Liver (tissue), 9 donors: ENCODE measurements around the gene GRIN1. TPM values are rescaled to one million over a fixed set of nuclear protein-coding genes. Genes with fewer than 3 reads are reported as not detected.
A peak's percentile ranks its signal among the peaks of the same experiment; 100 is the strongest.

Source experiments
- DNase-seq: peaks from one replicate; pipeline ENCODE4 v3.0.0-alpha.2; 2017; ENCODE audit warnings: low spot score
- H3K27ac ChIP-seq, 2 donors: one replicate each; pipeline ENCODE4 v1.7.0; 2013; ENCODE audit warnings: inconsistent platforms in 2 of 2, low read length in 2 of 2, control low read depth in 1 of 2, low read depth in 1 of 2, mild to moderate bottlenecking in 1 of 2
- H3K27me3 ChIP-seq, 4 donors: one replicate each; pipeline versions ENCODE4 v1.6.1 to v1.7.0; 2013; ENCODE audit warnings: low read length in 3 of 4, inconsistent platforms in 1 of 4, mild to moderate bottlenecking in 1 of 4, moderate library complexity in 1 of 4; ENCODE audit not compliant: control insufficient read depth in 4 of 4, insufficient read depth in 4 of 4
- H3K36me3 ChIP-seq, 4 donors: one replicate each; pipeline versions ENCODE4 v1.6.1 to v1.7.0; 2013; ENCODE audit warnings: low read length in 3 of 4, mild to moderate bottlenecking in 3 of 4, low read depth in 1 of 4, moderate library complexity in 1 of 4; ENCODE audit not compliant: control insufficient read depth in 4 of 4, insufficient read depth in 3 of 4
- H3K4me1 ChIP-seq, 4 donors: one replicate each; pipeline versions ENCODE4 v1.6.1 to v1.7.0; 2013; ENCODE audit warnings: low read length in 3 of 4, mild to moderate bottlenecking in 3 of 4, moderate library complexity in 1 of 4; ENCODE audit not compliant: control insufficient read depth in 4 of 4, insufficient read depth in 4 of 4
- H3K4me3 ChIP-seq, 3 donors: one replicate each; pipeline versions ENCODE4 v1.6.1 to v1.7.0; 2013; ENCODE audit warnings: low read length in 3 of 3, control low read depth in 1 of 3, low read depth in 1 of 3, mild to moderate bottlenecking in 1 of 3
- H3K9ac ChIP-seq, 2 donors: one replicate each; pipeline ENCODE4 v1.7.0; 2013; ENCODE audit warnings: low read length in 2 of 2, mild to moderate bottlenecking in 2 of 2, moderate library complexity in 2 of 2, control low read depth in 1 of 2, low read depth in 1 of 2
- H3K9me3 ChIP-seq, 4 donors: one replicate each; pipeline versions ENCODE4 v1.6.1 to v1.7.0; 2013; ENCODE audit warnings: low read length in 3 of 4; ENCODE audit not compliant: control insufficient read depth in 4 of 4
- CTCF ChIP-seq: fragments of 150-350 bp; IDR thresholded peaks from 2 replicates; pipeline ENCODE4 v1.5.1; 2017; ENCODE audit warnings: improper control_type of control experiment, low read depth, low read length; ENCODE audit not compliant: missing input control
- EGR1 ChIP-seq, 2 donors: IDR thresholded peaks; 2 replicates each; pipeline ENCODE4 v1.6.1; 2016 to 2018; ENCODE audit warnings: antibody characterized with exemption in 2 of 2, low read depth in 2 of 2
- FOXA1 ChIP-seq: IDR thresholded peaks from 2 replicates; pipeline ENCODE4 v1.6.1; 2016; ENCODE audit warnings: antibody characterized with exemption
- FOXA2 ChIP-seq: IDR thresholded peaks from 2 replicates; pipeline ENCODE4 v1.6.1; 2016; ENCODE audit warnings: antibody characterized with exemption
- GABPA ChIP-seq, 2 donors: IDR thresholded peaks in 1 of 2; conservative IDR thresholded peaks in 1 of 2; 2 replicates each; pipeline ENCODE4 v1.6.1; 2016; ENCODE audit warnings: antibody characterized with exemption in 2 of 2, mild to moderate bottlenecking in 1 of 2, moderate library complexity in 1 of 2
- HNF4A ChIP-seq, 2 donors: conservative IDR thresholded peaks; 2 replicates each; pipeline ENCODE4 v1.6.1; 2016; ENCODE audit warnings: antibody characterized with exemption in 2 of 2, mild to moderate bottlenecking in 2 of 2
- JUND ChIP-seq, 2 donors: IDR thresholded peaks; 2 replicates each; pipeline ENCODE4 v1.6.1; 2016; ENCODE audit warnings: antibody characterized with exemption in 2 of 2
- NR2F2 ChIP-seq: IDR thresholded peaks from 2 replicates; pipeline ENCODE4 v1.6.1; 2016; ENCODE audit warnings: antibody characterized with exemption
- RAD21 ChIP-seq, 2 donors: IDR thresholded peaks; 2 replicates each; pipeline ENCODE4 v1.6.1; 2016; ENCODE audit warnings: antibody characterized with exemption in 2 of 2, mild to moderate bottlenecking in 2 of 2
- RXRA ChIP-seq, 2 donors: IDR thresholded peaks; 2 replicates each; pipeline ENCODE4 v1.6.1; 2017 to 2018; ENCODE audit warnings: antibody characterized with exemption in 2 of 2, mild to moderate bottlenecking in 1 of 2
- SP1 ChIP-seq: IDR thresholded peaks from 2 replicates; pipeline ENCODE4 v1.6.1; 2018; ENCODE audit warnings: antibody characterized with exemption, mild to moderate bottlenecking
- TAF1 ChIP-seq: conservative IDR thresholded peaks from 2 replicates; pipeline ENCODE4 v1.6.1; 2016; ENCODE audit warnings: antibody characterized with exemption, mild to moderate bottlenecking
- WGBS: extraction: QIAGEN DNeasy Blood & Tissue Kit; methylation state at CpG from one replicate; pipeline ENCODE4 v1.1.7; 2013; 5-methylcytosine and 5-hydroxymethylcytosine counted together
- polyA plus RNA-seq, 2 donors: library from polyadenylated mRNA; stranded (reverse) in 1 of 2; unstranded in 1 of 2; fragments of 200-250 nt in 1 of 2; fragments of >200 nt in 1 of 2; fragmentation: Nextera tagmentation in 1 of 2; extraction: Ambion mirVana in 1 of 2; gene quantifications; one replicate each; pipeline versions ENCODE4 v1.2.1 to v1.2.3, GENCODE V29; 2013 to 2015
- total RNA-seq, 2 donors: library from RNA; depleted of rRNA; stranded (reverse); fragments of >200 nt; gene quantifications; one replicate each; pipeline ENCODE4 v1.2.3, GENCODE V29; 2014
- TF ChIP-seq, protein P1 (sequence below): IDR thresholded peaks from 2 replicates; pipeline ENCODE4 v1.6.1; 2016; ENCODE audit warnings: antibody characterized with exemption
- TF ChIP-seq, protein P2 (sequence below): IDR thresholded peaks from 2 replicates; pipeline ENCODE4 v1.6.1; 2016; ENCODE audit warnings: antibody characterized with exemption, mild to moderate bottlenecking
- TF ChIP-seq, protein P3 (sequence below): IDR thresholded peaks from 2 replicates; pipeline ENCODE4 v1.6.1; 2016; ENCODE audit warnings: antibody characterized with exemption
- TF ChIP-seq, protein P4 (sequence below): IDR thresholded peaks from 2 replicates; pipeline ENCODE4 v1.6.1; 2016; ENCODE audit warnings: antibody characterized with exemption
- donor health status: healthy.
- donor health status: healthy.
- donor health status: healthy.
- donor health status: healthy.
- donor health status: healthy.

GRIN1 gene
- total and polyA plus RNA-seq, 4 donors = 0.05 TPM; not detected in 3

- DNase-seq = no peak
- no peaks in the 10 kb centered on the region for H3K27me3 ChIP-seq
- peak overlapping the region; percentile 47 to 83 (median 57) for H3K4me3 ChIP-seq
- peak overlapping the region; percentile 58 to 87 for H3K27ac ChIP-seq
- H3K9me3 ChIP-seq = no peaks in the 10 kb centered on the region
- no peaks in the 10 kb centered on the region for H3K36me3 ChIP-seq
- 17% methylated on average over 23 of the region's 23 CpGs for WGBS
- TF ChIP-seq NR2F2 = no peak
- no peak for TF ChIP-seq HNF4A (conservative IDR thresholded peaks at IDR 0.05)
- TF ChIP-seq TAF1 = no peak
- TF ChIP-seq FOXA2 = no peak
- TF ChIP-seq RXRA (IDR thresholded peaks at IDR 0.05) = no peak
- TF ChIP-seq FOXA1 = no peak
- TF ChIP-seq JUND (IDR thresholded peaks at IDR 0.05) = no peak
- TF ChIP-seq RAD21 (IDR thresholded peaks at IDR 0.05) = no peak
- no peak for TF ChIP-seq GABPA (IDR thresholded peaks at IDR 0.05 in 1 of 2, conservative IDR thresholded peaks at IDR 0.05 in 1 of 2)
- TF ChIP-seq, protein P1, sequence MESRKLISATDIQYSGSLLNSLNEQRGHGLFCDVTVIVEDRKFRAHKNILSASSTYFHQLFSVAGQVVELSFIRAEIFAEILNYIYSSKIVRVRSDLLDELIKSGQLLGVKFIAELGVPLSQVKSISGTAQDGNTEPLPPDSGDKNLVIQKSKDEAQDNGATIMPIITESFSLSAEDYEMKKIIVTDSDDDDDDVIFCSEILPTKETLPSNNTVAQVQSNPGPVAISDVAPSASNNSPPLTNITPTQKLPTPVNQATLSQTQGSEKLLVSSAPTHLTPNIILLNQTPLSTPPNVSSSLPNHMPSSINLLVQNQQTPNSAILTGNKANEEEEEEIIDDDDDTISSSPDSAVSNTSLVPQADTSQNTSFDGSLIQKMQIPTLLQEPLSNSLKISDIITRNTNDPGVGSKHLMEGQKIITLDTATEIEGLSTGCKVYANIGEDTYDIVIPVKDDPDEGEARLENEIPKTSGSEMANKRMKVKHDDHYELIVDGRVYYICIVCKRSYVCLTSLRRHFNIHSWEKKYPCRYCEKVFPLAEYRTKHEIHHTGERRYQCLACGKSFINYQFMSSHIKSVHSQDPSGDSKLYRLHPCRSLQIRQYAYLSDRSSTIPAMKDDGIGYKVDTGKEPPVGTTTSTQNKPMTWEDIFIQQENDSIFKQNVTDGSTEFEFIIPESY = no peak
- TF ChIP-seq CTCF = no peak
- TF ChIP-seq, protein P2, sequence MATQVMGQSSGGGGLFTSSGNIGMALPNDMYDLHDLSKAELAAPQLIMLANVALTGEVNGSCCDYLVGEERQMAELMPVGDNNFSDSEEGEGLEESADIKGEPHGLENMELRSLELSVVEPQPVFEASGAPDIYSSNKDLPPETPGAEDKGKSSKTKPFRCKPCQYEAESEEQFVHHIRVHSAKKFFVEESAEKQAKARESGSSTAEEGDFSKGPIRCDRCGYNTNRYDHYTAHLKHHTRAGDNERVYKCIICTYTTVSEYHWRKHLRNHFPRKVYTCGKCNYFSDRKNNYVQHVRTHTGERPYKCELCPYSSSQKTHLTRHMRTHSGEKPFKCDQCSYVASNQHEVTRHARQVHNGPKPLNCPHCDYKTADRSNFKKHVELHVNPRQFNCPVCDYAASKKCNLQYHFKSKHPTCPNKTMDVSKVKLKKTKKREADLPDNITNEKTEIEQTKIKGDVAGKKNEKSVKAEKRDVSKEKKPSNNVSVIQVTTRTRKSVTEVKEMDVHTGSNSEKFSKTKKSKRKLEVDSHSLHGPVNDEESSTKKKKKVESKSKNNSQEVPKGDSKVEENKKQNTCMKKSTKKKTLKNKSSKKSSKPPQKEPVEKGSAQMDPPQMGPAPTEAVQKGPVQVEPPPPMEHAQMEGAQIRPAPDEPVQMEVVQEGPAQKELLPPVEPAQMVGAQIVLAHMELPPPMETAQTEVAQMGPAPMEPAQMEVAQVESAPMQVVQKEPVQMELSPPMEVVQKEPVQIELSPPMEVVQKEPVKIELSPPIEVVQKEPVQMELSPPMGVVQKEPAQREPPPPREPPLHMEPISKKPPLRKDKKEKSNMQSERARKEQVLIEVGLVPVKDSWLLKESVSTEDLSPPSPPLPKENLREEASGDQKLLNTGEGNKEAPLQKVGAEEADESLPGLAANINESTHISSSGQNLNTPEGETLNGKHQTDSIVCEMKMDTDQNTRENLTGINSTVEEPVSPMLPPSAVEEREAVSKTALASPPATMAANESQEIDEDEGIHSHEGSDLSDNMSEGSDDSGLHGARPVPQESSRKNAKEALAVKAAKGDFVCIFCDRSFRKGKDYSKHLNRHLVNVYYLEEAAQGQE = no peak
- H3K4me1 ChIP-seq = peaks cover 27 to 83% (median 72%) of the 10 kb centered on the region in 4 donors
- H3K9ac ChIP-seq = peak overlapping the region; percentile 30 to 40
These were observed 62.4 kb downstream of the GRIN1 start for GRCh38 chr9:137201205-137201868.

DNA sequence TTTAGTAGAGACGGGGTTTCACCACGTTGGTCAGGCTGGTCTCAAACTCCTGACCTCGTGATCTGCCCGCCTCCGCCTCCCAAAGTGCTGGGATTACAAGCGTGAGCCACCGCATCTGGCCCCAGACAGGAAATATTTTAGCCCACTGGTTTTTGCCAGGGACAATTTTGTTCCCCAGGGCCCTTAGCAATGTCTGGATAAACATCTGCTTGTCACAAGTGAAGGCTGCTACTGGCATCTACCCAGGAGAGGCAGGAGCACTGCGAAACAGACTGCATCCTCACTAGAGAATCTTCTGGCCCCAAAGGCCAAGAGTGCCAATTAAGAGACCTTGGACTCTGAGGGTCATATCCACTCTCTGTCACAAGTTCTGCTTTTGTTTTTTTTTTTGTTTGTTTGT, 64.0 kb downstream of the GRIN1 start:
- H3K4me1 ChIP-seq = peaks cover 27 to 78% (median 65%) of the 10 kb centered on the region in 4 donors
- no peak overlapping the region for H3K4me3 ChIP-seq
- no peak for DNase-seq
- peak overlapping the region; percentile 31 to 78 for H3K27ac ChIP-seq
- no peak overlapping the region for H3K9ac ChIP-seq
- H3K27me3 ChIP-seq = no peaks in the 10 kb centered on the region
- no peaks in the 10 kb centered on the region for H3K9me3 ChIP-seq
- 37% methylated on average over 8 of the region's 8 CpGs for whole genome bisulfite sequencing
- H3K36me3 ChIP-seq = no peaks in the 10 kb centered on the region
- TF ChIP-seq CTCF = no peak
- TF ChIP-seq FOXA2 = no peak
- TF ChIP-seq, protein P1 = no peak
- no peak for TF ChIP-seq GABPA (IDR thresholded peaks at IDR 0.05 in 1 of 2, conservative IDR thresholded peaks at IDR 0.05 in 1 of 2)
- TF ChIP-seq, protein P3, sequence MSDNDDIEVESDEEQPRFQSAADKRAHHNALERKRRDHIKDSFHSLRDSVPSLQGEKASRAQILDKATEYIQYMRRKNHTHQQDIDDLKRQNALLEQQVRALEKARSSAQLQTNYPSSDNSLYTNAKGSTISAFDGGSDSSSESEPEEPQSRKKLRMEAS = no peak
- TF ChIP-seq, protein P4, sequence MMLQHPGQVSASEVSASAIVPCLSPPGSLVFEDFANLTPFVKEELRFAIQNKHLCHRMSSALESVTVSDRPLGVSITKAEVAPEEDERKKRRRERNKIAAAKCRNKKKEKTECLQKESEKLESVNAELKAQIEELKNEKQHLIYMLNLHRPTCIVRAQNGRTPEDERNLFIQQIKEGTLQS = no peak
- no peak for TF ChIP-seq EGR1 (IDR thresholded peaks at IDR 0.05; ENCODE audit: low read depth in 2 of 2)
- TF ChIP-seq SP1 = no peak
